Measurements from ENCODE around the gene HIRIP3. TPM values are rescaled to one million over a fixed set of nuclear protein-coding genes. Genes with fewer than 3 reads are reported as not detected.

The HIRIP3 gene
- polyA plus RNA-seq, 4 donors, result 17.3 to 21.9 (median 19.8) TPM

GRCh38 chr16:30000735-30001631 lies 5.6 kb upstream of the HIRIP3 start:
- no peak for DNase-seq (ENCODE audit: low read depth in 4 of 4, low spot score in 2 of 4)

GRCh38 chr16:29999605-30000004 lies 4.2 kb upstream of the HIRIP3 start:
- no peak for DNase-seq (ENCODE audit: low read depth in 4 of 4, low spot score in 2 of 4)

GRCh38 chr16:29996766-29997250 lies 1.4 kb upstream of the HIRIP3 start:
- no peak for DNase-seq (ENCODE audit: low read depth in 4 of 4, low spot score in 2 of 4)

- DNase-seq (ENCODE audit: low read depth in 4 of 4, low spot score in 2 of 4), result peak; percentile 86 to 95 (median 91)
These were observed 721 bp upstream of the HIRIP3 start, which contains the start of gene INO80E for GRCh38 chr16:29995911-29996765. Gene INO80E, plus strand, starts transcription at chr16:29996241. Its CDS starts 70 bp downstream, at chr16:29996311.

- no peak for DNase-seq (ENCODE audit: low read depth in 4 of 4, low spot score in 2 of 4)
These were observed 655 bp downstream of the HIRIP3 start for GRCh38 chr16:29994600-29995323.

- DNase-seq (ENCODE audit: low read depth in 4 of 4, low spot score in 2 of 4), result no peak
These were observed 1.4 kb downstream of the HIRIP3 start for GRCh38 chr16:29993903-29994599.

- no peak for DNase-seq (ENCODE audit: low read depth in 4 of 4, low spot score in 2 of 4)
These were observed 2.1 kb downstream of the HIRIP3 start for GRCh38 chr16:29993191-29993902.

GRCh38 chr16:29992344-29992967 lies 3.0 kb downstream of the HIRIP3 start:
- DNase-seq (ENCODE audit: low read depth in 4 of 4, low spot score in 2 of 4), result no peak

- no peak for DNase-seq (ENCODE audit: low read depth in 4 of 4, low spot score in 2 of 4)
These were observed 3.9 kb downstream of the HIRIP3 start for GRCh38 chr16:29991571-29991904.

- DNase-seq (ENCODE audit: low read depth in 4 of 4, low spot score in 2 of 4), result no peak
These were observed 4.4 kb downstream of the HIRIP3 start for GRCh38 chr16:29990883-29991570.

GRCh38 chr16:29990034-29990433 lies 5.4 kb downstream of the HIRIP3 start:
- no peak for DNase-seq (ENCODE audit: low read depth in 4 of 4, low spot score in 2 of 4)

GRCh38 chr16:29989111-29989858 lies 6.1 kb downstream of the HIRIP3 start:
- DNase-seq (ENCODE audit: low read depth in 4 of 4, low spot score in 2 of 4), result no peak

- DNase-seq (ENCODE audit: low read depth in 4 of 4, low spot score in 2 of 4), result no peak
These were observed 6.9 kb downstream of the HIRIP3 start for GRCh38 chr16:29988346-29989075.

GRCh38 chr16:29987371-29988085 lies 7.9 kb downstream of the HIRIP3 start:
- no peak for DNase-seq (ENCODE audit: low read depth in 4 of 4, low spot score in 2 of 4)

- no peak for DNase-seq (ENCODE audit: low read depth in 4 of 4, low spot score in 2 of 4)
These were observed 8.5 kb downstream of the HIRIP3 start for GRCh38 chr16:29986931-29987330.

GRCh38 chr16:29986231-29986630 lies 9.2 kb downstream of the HIRIP3 start:
- DNase-seq (ENCODE audit: low read depth in 4 of 4, low spot score in 2 of 4), result no peak

All from left renal cortex interstitium (tissue), 4 donors.